HUES48 (cell line): ENCODE results near the gene BIRC5.

ENCODE experiments used
- H3K27ac ChIP-seq: one replicate; pipeline ENCODE4 v1.7.0; 2013; ENCODE audit warnings: low read depth, low read length, inconsistent platforms
- H3K27me3 ChIP-seq: 2 replicates; pipeline ENCODE4 v1.6.1; 2013; ENCODE audit warnings: mild to moderate bottlenecking, low read length; ENCODE audit not compliant: control insufficient read depth, insufficient read depth
- H3K36me3 ChIP-seq: 2 replicates; pipeline ENCODE4 v1.6.1; 2013; ENCODE audit warnings: low read length; ENCODE audit not compliant: control insufficient read depth, insufficient read depth
- H3K4me1 ChIP-seq: 2 replicates; pipeline ENCODE4 v1.6.1; 2013; ENCODE audit warnings: mild to moderate bottlenecking, low read length; ENCODE audit not compliant: control insufficient read depth, insufficient read depth
- H3K4me3 ChIP-seq: 2 replicates; pipeline ENCODE4 v1.5.1; 2013; ENCODE audit warnings: mild to moderate bottlenecking, low read depth, low read length
- H3K9ac ChIP-seq: 2 replicates; pipeline ENCODE4 v1.6.1; 2013; ENCODE audit warnings: mild to moderate bottlenecking, low read depth, low read length, moderate library complexity
- H3K9me3 ChIP-seq: 2 replicates; pipeline ENCODE4 v1.6.1; 2013; ENCODE audit warnings: low read length; ENCODE audit not compliant: control insufficient read depth, insufficient read depth

Gene BIRC5

DNA sequence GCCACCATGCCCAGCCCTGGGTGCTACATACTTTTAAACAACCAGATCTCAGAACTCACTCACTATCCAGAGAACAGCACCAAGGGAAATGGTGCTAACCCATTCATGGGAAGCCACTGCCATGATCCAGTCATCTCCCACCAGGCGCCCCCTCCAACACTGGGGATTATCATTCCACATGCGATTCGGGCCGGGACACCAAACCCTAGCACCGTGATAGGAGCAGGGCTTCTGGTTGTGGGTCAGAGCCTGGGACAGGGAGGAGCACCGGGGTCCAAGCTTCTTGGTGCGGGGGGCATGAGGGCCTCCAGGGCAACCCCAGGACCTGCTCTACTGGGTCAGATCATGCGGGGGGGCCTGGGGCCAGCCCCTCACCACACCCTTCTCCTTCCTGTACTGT is 21.8 kb downstream of the BIRC5 start:
- H3K9ac ChIP-seq, result no peak overlapping the region
- no peak overlapping the region for H3K27ac ChIP-seq
- H3K4me1 ChIP-seq, result no peaks in the 10 kb centered on the region
- H3K9me3 ChIP-seq, result no peaks in the 10 kb centered on the region
- no peak overlapping the region for H3K4me3 ChIP-seq
- no peaks in the 10 kb centered on the region for H3K36me3 ChIP-seq
- peaks cover 20% of the 10 kb centered on the region for H3K27me3 ChIP-seq

- H3K4me1 ChIP-seq, result no peaks in the 10 kb centered on the region
- no peaks in the 10 kb centered on the region for H3K36me3 ChIP-seq
- H3K9me3 ChIP-seq, result no peaks in the 10 kb centered on the region
- no peak overlapping the region for H3K9ac ChIP-seq
- no peak overlapping the region for H3K27ac ChIP-seq
- no peak overlapping the region for H3K4me3 ChIP-seq
- H3K27me3 ChIP-seq, result peaks cover 14% of the 10 kb centered on the region
Measured at GRCh38 chr17:78236362-78237127, 22.5 kb downstream of the BIRC5 start.

GRCh38 chr17:78237401-78238012 is 23.5 kb downstream of the BIRC5 start:
- H3K4me3 ChIP-seq, result no peak overlapping the region
- no peak overlapping the region for H3K27ac ChIP-seq
- H3K36me3 ChIP-seq, result no peaks in the 10 kb centered on the region
- peaks cover 7% of the 10 kb centered on the region for H3K27me3 ChIP-seq
- H3K4me1 ChIP-seq, result no peaks in the 10 kb centered on the region
- H3K9ac ChIP-seq, result no peak overlapping the region
- H3K9me3 ChIP-seq, result no peaks in the 10 kb centered on the region

GRCh38 chr17:78238823-78239488 is 24.9 kb downstream of the BIRC5 start:
- H3K27me3 ChIP-seq, result no peaks in the 10 kb centered on the region
- no peaks in the 10 kb centered on the region for H3K4me1 ChIP-seq
- no peaks in the 10 kb centered on the region for H3K9me3 ChIP-seq
- H3K4me3 ChIP-seq, result no peak overlapping the region
- no peak overlapping the region for H3K9ac ChIP-seq
- no peaks in the 10 kb centered on the region for H3K36me3 ChIP-seq
- H3K27ac ChIP-seq, result no peak overlapping the region

GRCh38 chr17:78239489-78239931 is 25.5 kb downstream of the BIRC5 start:
- H3K9me3 ChIP-seq, result no peaks in the 10 kb centered on the region
- H3K4me3 ChIP-seq, result no peak overlapping the region
- no peak overlapping the region for H3K27ac ChIP-seq
- no peaks in the 10 kb centered on the region for H3K4me1 ChIP-seq
- no peak overlapping the region for H3K9ac ChIP-seq
- no peaks in the 10 kb centered on the region for H3K27me3 ChIP-seq
- no peaks in the 10 kb centered on the region for H3K36me3 ChIP-seq

- H3K4me3 ChIP-seq, result no peak overlapping the region
- H3K36me3 ChIP-seq, result no peaks in the 10 kb centered on the region
- no peaks in the 10 kb centered on the region for H3K9me3 ChIP-seq
- no peak overlapping the region for H3K9ac ChIP-seq
- H3K4me1 ChIP-seq, result no peaks in the 10 kb centered on the region
- no peak overlapping the region for H3K27ac ChIP-seq
- no peaks in the 10 kb centered on the region for H3K27me3 ChIP-seq
Measured at GRCh38 chr17:78240012-78240655, 26.1 kb downstream of the BIRC5 start.

- Histone ChIP-seq H3K27me3 (no peaks in the 10 kb centered on the region), H3K9ac (no peak overlapping the region), H3K4me1 (no peaks in the 10 kb centered on the region), H3K27ac (no peak overlapping the region), H3K9me3 (no peaks in the 10 kb centered on the region), H3K4me3 (no peak overlapping the region), H3K36me3 (no peaks in the 10 kb centered on the region)
Measured at GRCh38 chr17:78240839-78241238, 26.8 kb downstream of the BIRC5 start.

- H3K4me3 ChIP-seq, result no peak overlapping the region
- no peak overlapping the region for H3K27ac ChIP-seq
- H3K4me1 ChIP-seq, result no peaks in the 10 kb centered on the region
- H3K9ac ChIP-seq, result no peak overlapping the region
- H3K27me3 ChIP-seq, result no peaks in the 10 kb centered on the region
- H3K36me3 ChIP-seq, result no peaks in the 10 kb centered on the region
- no peaks in the 10 kb centered on the region for H3K9me3 ChIP-seq
Measured at GRCh38 chr17:78241277-78242023, 27.4 kb downstream of the BIRC5 start.

- Histone ChIP-seq H3K36me3 (no peaks in the 10 kb centered on the region), H3K9me3 (no peaks in the 10 kb centered on the region), H3K27me3 (no peaks in the 10 kb centered on the region), H3K9ac (no peak overlapping the region), H3K4me3 (no peak overlapping the region), H3K27ac (no peak overlapping the region), H3K4me1 (no peaks in the 10 kb centered on the region)
Measured at GRCh38 chr17:78242024-78242742, 28.1 kb downstream of the BIRC5 start.

DNA sequence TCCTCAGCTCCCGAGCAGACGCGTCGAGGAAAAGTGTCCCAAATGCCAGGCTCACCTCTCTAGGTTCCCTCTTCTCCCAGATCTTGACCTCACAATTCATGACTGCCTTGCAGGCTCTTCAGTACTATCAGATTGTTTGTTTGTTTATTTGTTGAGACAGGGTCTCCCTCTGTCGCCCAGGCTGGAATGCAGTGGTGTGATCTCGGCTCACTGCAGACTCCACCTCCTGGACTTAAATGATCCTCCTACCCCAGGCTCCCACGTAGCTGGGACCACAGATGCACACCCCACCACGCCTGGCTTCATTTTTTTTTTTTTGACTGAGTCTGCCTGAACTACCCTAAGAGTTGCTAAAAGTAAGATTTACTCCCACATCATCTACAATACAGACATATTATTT is 33.3 kb downstream of the BIRC5 start:
- Histone ChIP-seq H3K9ac (no peak overlapping the region), H3K36me3 (no peaks in the 10 kb centered on the region), H3K27me3 (no peaks in the 10 kb centered on the region), H3K27ac (no peak overlapping the region), H3K4me1 (peaks cover 7% of the 10 kb centered on the region; the same call in 1 of the 2 replicates), H3K9me3 (no peaks in the 10 kb centered on the region), H3K4me3 (no peak overlapping the region)
